Testis (tissue), 5 donors: ENCODE results near the gene AKR1C4. TPM values are rescaled to one million over a fixed set of nuclear protein-coding genes. Genes with fewer than 3 reads are reported as not detected.

Experiments
- DNase-seq: peaks from one replicate; pipeline ENCODE4 v3.0.0-alpha.2; 2019
- H3K27ac ChIP-seq, 2 donors: fragments of 200-600 bp; sonication (generic); one replicate each; pipeline ENCODE4 v1.5.1; 2019
- H3K27me3 ChIP-seq: fragments of 200-600 bp; sonication (generic); one replicate; pipeline ENCODE4 v1.5.1; 2019
- H3K36me3 ChIP-seq: fragments of 200-600 bp; sonication (generic); one replicate; pipeline ENCODE4 v1.5.1; 2017; ENCODE audit warnings: low read depth; ENCODE audit errors: missing control alignments
- H3K4me1 ChIP-seq: fragments of 200-600 bp; sonication (generic); one replicate; pipeline ENCODE4 v1.5.1; 2019
- H3K4me3 ChIP-seq, 2 donors: fragments of 200-600 bp; sonication (generic); one replicate each; pipeline ENCODE4 v1.5.1; 2017 to 2019
- H3K9me3 ChIP-seq: fragments of 200-600 bp; sonication (generic); one replicate; pipeline ENCODE4 v1.5.1; 2017
- CTCF ChIP-seq, 3 experiments: fragments of 450-650 bp in 2 of 3; fragments of 200-600 bp in 1 of 3; sonication (generic) in 1 of 3; IDR thresholded peaks; one replicate each; pipeline ENCODE4 v1.5.1; 2016 to 2019; ENCODE audit warnings: antibody characterized with exemption in 3 of 3, mild to moderate bottlenecking in 2 of 3, moderate library complexity in 1 of 3
- POLR2A ChIP-seq: fragments of 450-650 bp; IDR thresholded peaks from one replicate; pipeline ENCODE4 v1.6.1; 2017; ENCODE audit warnings: antibody characterized with exemption, mild to moderate bottlenecking, moderate library complexity
- WGBS, 2 donors: methylation state at CpG; one replicate each; pipeline ENCODE4 v1.1.5; 2018; 5-methylcytosine and 5-hydroxymethylcytosine counted together
- intact Hi-C: fragments of 100-400 bp; cut with DNase I; formaldehyde crosslinking; loops from one replicate; pipeline ENCODE4 v1.15.1; 2023; ENCODE audit warnings: low total_unique reads
- long read RNA-seq, 2 donors: transcript quantifications; one replicate each; lab custom pipeline, GENCODE V29; 2026
- polyA plus RNA-seq: library from polyadenylated mRNA; stranded (reverse); fragments of 350-450 nt; fragmentation: Illumina TruSeq; extraction: RNeasy Lipid Tissue Mini Kit (QIAGEN cat#74804); gene quantifications from one replicate; pipeline ENCODE4 v1.2.3, GENCODE V29; 2014; ENCODE audit warnings: low read depth, low replicate concordance; ENCODE audit not compliant: insufficient read depth
- total RNA-seq, 2 donors: library from RNA; depleted of rRNA; stranded (reverse); fragments of >200 nt; gene quantifications; one replicate each; pipeline ENCODE4 v1.2.3, GENCODE V29; 2016

The AKR1C4 gene
- total RNA-seq (under 1 TPM; 0.37 to 0.63 TPM), polyA plus RNA-seq (1.9 TPM)
- long read RNA-seq, donor 1 = 0 reads
- long read RNA-seq, donor 2 = 0 reads

- H3K4me1 ChIP-seq = no peaks in the 10 kb centered on the region
- WGBS, 2 donors = 88 to 90% methylated on average over 4 of the region's 4 CpGs
- no peak within 1 kb of the TSS for H3K27ac ChIP-seq
- H3K36me3 ChIP-seq = no peaks in the 10 kb centered on the region
- intact Hi-C loops = no loop called here
- DNase-seq = no peak
- H3K4me3 ChIP-seq = no peak within 1 kb of the TSS
- TF ChIP-seq POLR2A = no peak
- TF ChIP-seq CTCF (IDR thresholded peaks at IDR 0.05) = no peak
- H3K27me3 ChIP-seq = no peaks in the 10 kb centered on the region
- peaks cover under 1% of the 10 kb centered on the region for H3K9me3 ChIP-seq
Observed at GRCh38 chr10:5196702-5197113, at the start of gene AKR1C4. Gene AKR1C4, plus strand, starts transcription at chr10:5196837. Its CDS starts 31 bp downstream, at chr10:5196868.

- H3K27me3 ChIP-seq = no peaks in the 10 kb centered on the region
- no peaks in the 10 kb centered on the region for H3K4me1 ChIP-seq
- no peaks in the 10 kb centered on the region for H3K36me3 ChIP-seq
- H3K27ac ChIP-seq = no peak overlapping the region
- no peak for DNase-seq
- TF ChIP-seq POLR2A (no peak), CTCF (IDR thresholded peaks at IDR 0.05) (no peak)
- WGBS, 2 donors = 85 to 93% methylated on average over 5 of the region's 5 CpGs
- intact Hi-C loops = no loop called here
- no peak overlapping the region for H3K4me3 ChIP-seq
- H3K9me3 ChIP-seq = no peaks in the 10 kb centered on the region
Observed at GRCh38 chr10:5146920-5147254, 49.8 kb upstream of the AKR1C4 start.

- Histone ChIP-seq H3K27me3 (no peaks in the 10 kb centered on the region), H3K27ac (no peak overlapping the region), H3K4me1 (no peaks in the 10 kb centered on the region), H3K4me3 (no peak overlapping the region), H3K9me3 (no peaks in the 10 kb centered on the region), H3K36me3 (no peaks in the 10 kb centered on the region)
- WGBS, 2 donors = 65 to 83% methylated on average over 4 to 5 of the region's 5 CpGs
- TF ChIP-seq POLR2A = no peak
- no peak for TF ChIP-seq CTCF (IDR thresholded peaks at IDR 0.05)
- intact Hi-C loops = no loop called here
- DNase-seq = no peak
Observed at GRCh38 chr10:5147255-5147980, 49.2 kb upstream of the AKR1C4 start.

GRCh38 chr10:5147981-5148677, 48.5 kb upstream of the AKR1C4 start:
- no peaks in the 10 kb centered on the region for H3K27me3 ChIP-seq
- H3K36me3 ChIP-seq = no peaks in the 10 kb centered on the region
- no peak for TF ChIP-seq POLR2A
- no peak for TF ChIP-seq CTCF (IDR thresholded peaks at IDR 0.05)
- intact Hi-C loops = no loop called here
- H3K9me3 ChIP-seq = no peaks in the 10 kb centered on the region
- H3K27ac ChIP-seq = no peak overlapping the region
- 55 to 67% methylated on average over 3 of the region's 3 CpGs for WGBS, 2 donors
- no peak overlapping the region for H3K4me3 ChIP-seq
- no peaks in the 10 kb centered on the region for H3K4me1 ChIP-seq
- DNase-seq = no peak
